Mesendoderm (in vitro differentiated cells): ENCODE results near the gene LGALS16.

Source experiments
- DNase-seq: peaks from one replicate; pipeline ENCODE4 v3.0.0; 2013
- H2AK5ac ChIP-seq: 2 replicates; pipeline ENCODE4 v1.6.1; 2013; ENCODE audit warnings: low read length, inconsistent platforms
- H2BK120ac ChIP-seq: 2 replicates; pipeline ENCODE4 v1.6.1; 2013; ENCODE audit warnings: low read depth, mild to moderate bottlenecking, low read length, moderate library complexity, mixed read lengths
- H2BK15ac ChIP-seq: replicated peaks from 2 replicates; pipeline ENCODE4 v1.6.1; 2013; ENCODE audit warnings: low read depth, mild to moderate bottlenecking, moderate library complexity
- H2BK5ac ChIP-seq: 2 replicates; pipeline ENCODE4 v1.6.1; 2013; ENCODE audit warnings: low read length, inconsistent platforms
- H3K18ac ChIP-seq: 2 replicates; pipeline ENCODE4 v1.6.1; 2013; ENCODE audit warnings: mild to moderate bottlenecking, low read length, mixed read lengths
- H3K23ac ChIP-seq: one replicate; pipeline ENCODE4 v1.6.1; 2013; ENCODE audit warnings: low read length
- H3K27ac ChIP-seq: 2 replicates; pipeline ENCODE4 v1.5.1; 2013; ENCODE audit warnings: low read depth, mild to moderate bottlenecking, inconsistent platforms, low read length, moderate library complexity
- H3K27me3 ChIP-seq: 2 replicates; pipeline ENCODE4 v1.6.1; 2013; ENCODE audit warnings: low read length, control low read depth, mild to moderate bottlenecking, inconsistent platforms; ENCODE audit not compliant: insufficient read depth, poor library complexity
- H3K36me3 ChIP-seq: 2 replicates; pipeline ENCODE4 v1.6.1; 2013; ENCODE audit warnings: low read length, inconsistent platforms; ENCODE audit not compliant: control insufficient read depth, insufficient read depth
- H3K4ac ChIP-seq: one replicate; pipeline ENCODE4 v1.6.1; 2013; ENCODE audit warnings: low read depth, mild to moderate bottlenecking, low read length, moderate library complexity
- H3K4me1 ChIP-seq: 2 replicates; pipeline ENCODE4 v1.6.1; 2013; ENCODE audit warnings: low read depth, low read length, inconsistent platforms; ENCODE audit not compliant: control insufficient read depth
- H3K4me2 ChIP-seq: 2 replicates; pipeline ENCODE4 v1.6.1; 2013; ENCODE audit warnings: low read length
- H3K4me3 ChIP-seq: 2 replicates; pipeline ENCODE4 v1.5.1; 2013; ENCODE audit warnings: mild to moderate bottlenecking, low read length
- H3K56ac ChIP-seq: one replicate; pipeline ENCODE4 v1.6.1; 2013; ENCODE audit warnings: low read length
- H3K79me1 ChIP-seq: 2 replicates; pipeline ENCODE4 v1.6.1; 2013; ENCODE audit warnings: low read length, inconsistent platforms
- H3K79me2 ChIP-seq: 2 replicates; pipeline ENCODE4 v1.6.1; 2013; ENCODE audit warnings: mild to moderate bottlenecking, low read length; ENCODE audit not compliant: control insufficient read depth, insufficient read depth
- H3K9ac ChIP-seq: 2 replicates; pipeline ENCODE4 v1.6.1; 2013; ENCODE audit warnings: low read length, inconsistent platforms
- H4K5ac ChIP-seq: one replicate; pipeline ENCODE4 v1.6.1; 2013; ENCODE audit warnings: low read length
- H4K8ac ChIP-seq: one replicate; pipeline ENCODE4 v1.6.1; 2013; ENCODE audit warnings: low read depth, mild to moderate bottlenecking, control low read depth, low read length, moderate library complexity
- WGBS: extraction: QIAGEN DNeasy Blood & Tissue Kit; methylation state at CpG from one replicate; pipeline ENCODE4 v1.1.7; 2013; ENCODE audit warnings: low lambda C conversion rate, missing lambda C conversion rate; ENCODE audit not compliant: insufficient coverage; ENCODE audit errors: extremely low coverage; 5-methylcytosine and 5-hydroxymethylcytosine counted together

The LGALS16 gene

GRCh38 chr19:39696387-39696786, 40.7 kb downstream of the LGALS16 start:
- H2BK120ac ChIP-seq, result no peak overlapping the region
- H3K27me3 ChIP-seq, result no peaks in the 10 kb centered on the region
- no CpG with 5 or more reads among the region's 2 CpGs for WGBS
- no peak overlapping the region for H4K8ac ChIP-seq
- H3K56ac ChIP-seq, result no peak overlapping the region
- no peak overlapping the region for H3K9ac ChIP-seq
- no peak overlapping the region for H3K4me2 ChIP-seq
- H3K27ac ChIP-seq, result no peak overlapping the region
- H2BK5ac ChIP-seq, result no peak overlapping the region
- H4K5ac ChIP-seq, result no peak overlapping the region
- no peak overlapping the region for H3K18ac ChIP-seq
- H3K4ac ChIP-seq, result no peak overlapping the region
- no peaks in the 10 kb centered on the region for H3K79me1 ChIP-seq
- no peak overlapping the region for H3K23ac ChIP-seq
- no peak overlapping the region for H2AK5ac ChIP-seq
- H3K79me2 ChIP-seq, result no peaks in the 10 kb centered on the region
- no peak overlapping the region for H3K4me3 ChIP-seq
- peak; percentile 64 for DNase-seq
- H2BK15ac ChIP-seq, result no peak overlapping the region
- H3K4me1 ChIP-seq, result no peaks in the 10 kb centered on the region
- H3K36me3 ChIP-seq, result no peaks in the 10 kb centered on the region

- Histone ChIP-seq H3K79me1 (no peaks in the 10 kb centered on the region), H2BK15ac (no peak overlapping the region), H3K79me2 (no peaks in the 10 kb centered on the region)
Observed at GRCh38 chr19:39698535-39698934, 42.8 kb downstream of the LGALS16 start.

GRCh38 chr19:39701291-39701690, 45.6 kb downstream of the LGALS16 start:
- H3K9ac ChIP-seq, result no peak overlapping the region
- H3K79me1 ChIP-seq, result no peaks in the 10 kb centered on the region
- H3K79me2 ChIP-seq, result no peaks in the 10 kb centered on the region
- H4K8ac ChIP-seq, result no peak overlapping the region
- no peaks in the 10 kb centered on the region for H3K4me1 ChIP-seq
- H3K4me3 ChIP-seq, result no peak overlapping the region
- WGBS, result no CpG with 5 or more reads among the region's 5 CpGs
- H2BK15ac ChIP-seq, result no peak overlapping the region
- no peak overlapping the region for H4K5ac ChIP-seq
- no peaks in the 10 kb centered on the region for H3K36me3 ChIP-seq
- H3K23ac ChIP-seq, result no peak overlapping the region
- no peak overlapping the region for H2BK5ac ChIP-seq
- H2AK5ac ChIP-seq, result no peak overlapping the region
- no peak overlapping the region for H3K56ac ChIP-seq
- no peak overlapping the region for H3K18ac ChIP-seq
- no peak overlapping the region for H3K27ac ChIP-seq
- H3K4ac ChIP-seq, result no peak overlapping the region
- no peak overlapping the region for H2BK120ac ChIP-seq
- no peak overlapping the region for H3K4me2 ChIP-seq
- no peak for DNase-seq
- no peaks in the 10 kb centered on the region for H3K27me3 ChIP-seq

More at GRCh38 chr19:39698535-39698934, 42.8 kb downstream of the LGALS16 start:
- H2BK5ac ChIP-seq, result no peak overlapping the region
- H3K56ac ChIP-seq, result no peak overlapping the region
- no peak overlapping the region for H3K18ac ChIP-seq
- H4K8ac ChIP-seq, result no peak overlapping the region
- H3K9ac ChIP-seq, result no peak overlapping the region
- H3K4ac ChIP-seq, result no peak overlapping the region
- H3K4me3 ChIP-seq, result no peak overlapping the region
- no peak overlapping the region for H3K27ac ChIP-seq
- H2BK120ac ChIP-seq, result no peak overlapping the region
- H3K27me3 ChIP-seq, result no peaks in the 10 kb centered on the region
- H4K5ac ChIP-seq, result no peak overlapping the region
- H3K4me2 ChIP-seq, result no peak overlapping the region
- DNase-seq, result no peak
- no peak overlapping the region for H3K23ac ChIP-seq
- H3K36me3 ChIP-seq, result no peaks in the 10 kb centered on the region
- H2AK5ac ChIP-seq, result no peak overlapping the region
- no peaks in the 10 kb centered on the region for H3K4me1 ChIP-seq

DNA sequence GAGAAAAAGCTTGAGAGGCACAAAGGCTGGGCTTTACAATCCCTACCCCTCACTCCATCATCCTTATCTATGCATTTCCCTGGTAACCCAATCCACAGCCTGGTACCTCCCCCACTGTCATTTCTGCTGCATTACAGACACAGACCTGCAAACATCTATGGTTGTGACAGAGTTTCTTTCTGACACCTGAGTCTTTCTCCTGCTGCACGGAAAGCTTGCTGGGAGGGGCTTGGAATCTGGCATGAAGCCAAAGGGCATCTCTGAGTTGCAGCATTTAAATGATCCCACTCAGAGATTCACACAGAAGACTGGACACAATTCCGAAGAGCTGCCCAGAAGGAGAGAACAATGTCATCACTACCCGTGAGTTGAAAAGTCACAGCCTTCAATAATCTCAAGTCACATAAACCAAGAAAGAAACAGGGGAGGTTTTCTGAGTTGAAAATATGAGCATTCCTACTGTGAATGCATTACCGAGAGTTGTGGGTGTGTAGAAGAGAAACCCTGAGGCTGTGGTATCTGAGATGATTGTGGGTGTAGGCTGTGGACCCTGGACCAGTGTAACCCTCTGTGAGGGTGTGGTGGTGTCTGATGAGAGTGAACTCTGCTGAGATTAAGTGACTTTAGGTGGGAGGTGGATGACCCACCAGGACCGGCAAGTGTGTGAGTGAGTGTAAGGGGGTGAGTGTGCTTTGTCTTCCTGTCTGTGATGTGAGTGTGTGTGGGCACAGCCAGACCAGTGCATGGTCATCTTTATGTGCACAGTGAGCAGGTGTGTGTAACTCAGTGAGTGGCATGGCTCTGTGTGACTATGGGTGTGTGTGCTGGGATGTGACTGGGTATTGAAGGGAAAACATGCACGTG, 48.7 kb downstream of the LGALS16 start, which contains the start of gene LGALS14:
LGALS14 (plus strand) TSS at position 301 of the 864 bp plus-strand sequence; CDS start at position 349, 48 bp downstream.
- no peak within 1 kb of the TSS for H3K18ac ChIP-seq
- H4K8ac ChIP-seq, result no peak within 1 kb of the TSS
- no peak within 1 kb of the TSS for H3K27ac ChIP-seq
- no peak within 1 kb of the TSS for H2BK120ac ChIP-seq
- H3K4me1 ChIP-seq, result no peaks in the 10 kb centered on the region
- H3K23ac ChIP-seq, result no peak within 1 kb of the TSS
- H3K9ac ChIP-seq, result no peak within 1 kb of the TSS
- no peaks in the 10 kb centered on the region for H3K79me1 ChIP-seq
- no CpG with 5 or more reads among the region's 6 CpGs for WGBS
- H2BK15ac ChIP-seq, result no peak within 1 kb of the TSS
- H3K79me2 ChIP-seq, result no peaks in the 10 kb centered on the region
- peak; percentile 21 for DNase-seq
- H3K36me3 ChIP-seq, result no peaks in the 10 kb centered on the region
- H3K4me2 ChIP-seq, result no peak within 1 kb of the TSS
- no peak within 1 kb of the TSS for H3K56ac ChIP-seq
- no peak within 1 kb of the TSS for H3K4ac ChIP-seq
- no peak within 1 kb of the TSS for H3K4me3 ChIP-seq
- H4K5ac ChIP-seq, result no peak within 1 kb of the TSS
- no peak within 1 kb of the TSS for H2BK5ac ChIP-seq
- no peak within 1 kb of the TSS for H2AK5ac ChIP-seq
- H3K27me3 ChIP-seq, result no peaks in the 10 kb centered on the region

- no peaks in the 10 kb centered on the region for H3K79me2 ChIP-seq
- no peak overlapping the region for H2BK120ac ChIP-seq
- DNase-seq, result no peak
- H3K4me1 ChIP-seq, result no peaks in the 10 kb centered on the region
- H3K27ac ChIP-seq, result no peak overlapping the region
- H3K36me3 ChIP-seq, result no peaks in the 10 kb centered on the region
- no peak overlapping the region for H3K4me2 ChIP-seq
- H3K56ac ChIP-seq, result no peak overlapping the region
- H3K9ac ChIP-seq, result no peak overlapping the region
- H2AK5ac ChIP-seq, result no peak overlapping the region
- no peak overlapping the region for H2BK5ac ChIP-seq
- H3K4ac ChIP-seq, result no peak overlapping the region
- no peak overlapping the region for H3K4me3 ChIP-seq
- H3K79me1 ChIP-seq, result no peaks in the 10 kb centered on the region
- H3K18ac ChIP-seq, result no peak overlapping the region
- H4K8ac ChIP-seq, result no peak overlapping the region
- no CpG with 5 or more reads among the region's 8 CpGs for WGBS
- H2BK15ac ChIP-seq, result no peak overlapping the region
- H4K5ac ChIP-seq, result no peak overlapping the region
- H3K23ac ChIP-seq, result no peak overlapping the region
- H3K27me3 ChIP-seq, result no peaks in the 10 kb centered on the region
Observed at GRCh38 chr19:39705578-39706188, 50.0 kb downstream of the LGALS16 start.
